HG02678 (cell line): ENCODE data around the gene CHST6.
"Not testable (repeated sequence)": the region's sequence is repeated elsewhere in the genome, so short reads cannot be mapped to it uniquely, and the experiment has no call there.

Source experiments
- ATAC-seq: cut with Tn5 transposase; IDR thresholded peaks from one replicate; pipeline ENCODE4 v1.9.1; 2021; ENCODE audit warnings: mild to moderate bottlenecking, moderate library complexity; ENCODE audit not compliant: unreplicated experiment

Gene CHST6

GRCh38 chr16:75477680-75478473 is 17.4 kb downstream of the CHST6 start:
- ATAC-seq = no peak

- no peak for ATAC-seq
These were observed 18.4 kb downstream of the CHST6 start for GRCh38 chr16:75476817-75477216.

- ATAC-seq = no peak
These were observed 19.8 kb downstream of the CHST6 start for GRCh38 chr16:75475420-75475847.

GRCh38 chr16:75472908-75473877 is 22.0 kb downstream of the CHST6 start:
- no peak for ATAC-seq

GRCh38 chr16:75471723-75472633 is 23.3 kb downstream of the CHST6 start:
- peak; percentile 79 for ATAC-seq

GRCh38 chr16:75466760-75467159 is 28.5 kb downstream of the CHST6 start:
- no peak for ATAC-seq

- peak; percentile 92 for ATAC-seq
These were observed 30.9 kb downstream of the CHST6 start, which contains the start of gene TMEM170A for GRCh38 chr16:75464122-75464918. Gene TMEM170A (minus strand): TSS chr16:75464689. CDS start chr16:75464600, 89 bp downstream.

- peak; percentile 16 for ATAC-seq
These were observed 31.7 kb downstream of the CHST6 start for GRCh38 chr16:75463389-75464121.

GRCh38 chr16:75462806-75463205 is 32.4 kb downstream of the CHST6 start:
- ATAC-seq = no peak

- no peak for ATAC-seq
These were observed 33.7 kb downstream of the CHST6 start for GRCh38 chr16:75461575-75461974.

- no peak for ATAC-seq
These were observed 34.8 kb downstream of the CHST6 start for GRCh38 chr16:75460446-75460845.

GRCh38 chr16:75459691-75460090 is 35.5 kb downstream of the CHST6 start:
- no peak for ATAC-seq

- no peak for ATAC-seq
These were observed 36.8 kb downstream of the CHST6 start for GRCh38 chr16:75458439-75458838.

- no peak for ATAC-seq
These were observed 37.2 kb downstream of the CHST6 start for GRCh38 chr16:75458029-75458428.

GRCh38 chr16:75457485-75458021 is 37.7 kb downstream of the CHST6 start:
- ATAC-seq = no peak

- ATAC-seq = no peak
These were observed 38.3 kb downstream of the CHST6 start for GRCh38 chr16:75456971-75457370.

GRCh38 chr16:75456486-75456885 is 38.8 kb downstream of the CHST6 start:
- not testable (repeated sequence) for ATAC-seq

GRCh38 chr16:75455677-75456076 is 39.6 kb downstream of the CHST6 start:
- no peak for ATAC-seq
